HG03342 (cell line): ENCODE data around the gene ERO1B.
"Not testable (repeated sequence)": the region's sequence is repeated elsewhere in the genome, so short reads cannot be mapped to it uniquely, and the experiment has no call there.

Experiments
- ATAC-seq: cut with Tn5 transposase; IDR thresholded peaks from one replicate; pipeline ENCODE4 v1.9.1; 2021; ENCODE audit warnings: mild to moderate bottlenecking, moderate library complexity; ENCODE audit not compliant: unreplicated experiment

The ERO1B gene

GRCh38 chr1:236281654-236282424 lies at the start of gene ERO1B:
Gene ERO1B, minus strand, starts transcription at chr1:236281958. Its CDS starts 175 bp downstream, at chr1:236281783.
- ATAC-seq, result peak; percentile 82

- ATAC-seq, result not testable (repeated sequence)
Measured at GRCh38 chr1:236331412-236331811, 49.7 kb upstream of the ERO1B start.

- ATAC-seq, result no peak
Measured at GRCh38 chr1:236326432-236326831, 44.7 kb upstream of the ERO1B start.

- no peak for ATAC-seq
Measured at GRCh38 chr1:236325567-236325966, 43.8 kb upstream of the ERO1B start.

- ATAC-seq, result no peak
Measured at GRCh38 chr1:236323819-236324411, 42.2 kb upstream of the ERO1B start.

GRCh38 chr1:236322566-236323409 lies 41.0 kb upstream of the ERO1B start:
- no peak for ATAC-seq

- ATAC-seq, result no peak
Measured at GRCh38 chr1:236321101-236321500, 39.3 kb upstream of the ERO1B start.

- ATAC-seq, result no peak
Measured at GRCh38 chr1:236320671-236321070, 38.9 kb upstream of the ERO1B start.

GRCh38 chr1:236320214-236320613 lies 38.5 kb upstream of the ERO1B start:
- ATAC-seq, result no peak

GRCh38 chr1:236316437-236316836 lies 34.7 kb upstream of the ERO1B start:
- ATAC-seq, result no peak

GRCh38 chr1:236315518-236315917 lies 33.8 kb upstream of the ERO1B start:
- no peak for ATAC-seq

GRCh38 chr1:236315092-236315491 lies 33.3 kb upstream of the ERO1B start:
- ATAC-seq, result no peak

- not testable (repeated sequence) for ATAC-seq
Measured at GRCh38 chr1:236314050-236314449, 32.3 kb upstream of the ERO1B start.

- ATAC-seq, result no peak
Measured at GRCh38 chr1:236313427-236313826, 31.7 kb upstream of the ERO1B start.

GRCh38 chr1:236311040-236311439 lies 29.3 kb upstream of the ERO1B start:
- ATAC-seq, result no peak

- ATAC-seq, result no peak
Measured at GRCh38 chr1:236308827-236309226, 27.1 kb upstream of the ERO1B start.

- no peak for ATAC-seq
Measured at GRCh38 chr1:236307435-236307834, 25.7 kb upstream of the ERO1B start.

GRCh38 chr1:236304682-236305081 lies 22.9 kb upstream of the ERO1B start:
- ATAC-seq, result no peak

GRCh38 chr1:236303675-236304074 lies 21.9 kb upstream of the ERO1B start:
- no peak for ATAC-seq

- ATAC-seq, result no peak
Measured at GRCh38 chr1:236302941-236303340, 21.2 kb upstream of the ERO1B start.

- no peak for ATAC-seq
Measured at GRCh38 chr1:236301958-236302335, 20.2 kb upstream of the ERO1B start.
